Subcutaneous adipose tissue (tissue), 4 donors: Measurements from ENCODE around the gene NXPH1. TPM values are rescaled to one million over a fixed set of nuclear protein-coding genes. Genes with fewer than 3 reads are reported as not detected.

Source experiments
- CTCF ChIP-seq: fragments of 450-650 bp; IDR thresholded peaks from one replicate; pipeline ENCODE4 v1.5.1; 2016; ENCODE audit warnings: low read depth, mild to moderate bottlenecking, control low read depth, antibody characterized with exemption, moderate library complexity
- total RNA-seq, 4 donors: library from RNA; depleted of rRNA; stranded (reverse); fragments of >200 nt; gene quantifications; one replicate each; pipeline ENCODE4 v1.1.0, GENCODE V29; 2016

NXPH1 gene
- total RNA-seq, 4 donors from 2014 or later, result not detected

- TF ChIP-seq CTCF, result no peak
Observed at GRCh38 chr7:8437606-8438005, 4.2 kb downstream of the NXPH1 start.

- no peak for TF ChIP-seq CTCF
Observed at GRCh38 chr7:8440670-8441069, 7.3 kb downstream of the NXPH1 start.

GRCh38 chr7:8441106-8441965 lies 7.9 kb downstream of the NXPH1 start:
- no peak for TF ChIP-seq CTCF

GRCh38 chr7:8442051-8442813 lies 8.8 kb downstream of the NXPH1 start:
- no peak for TF ChIP-seq CTCF

- TF ChIP-seq CTCF, result no peak
Observed at GRCh38 chr7:8442814-8443304, 9.4 kb downstream of the NXPH1 start.

- TF ChIP-seq CTCF, result no peak
Observed at GRCh38 chr7:8443576-8444467, 10.4 kb downstream of the NXPH1 start.
